ENCODE data around the gene HSPA12B. TPM values are rescaled to one million over a fixed set of nuclear protein-coding genes. Genes with fewer than 3 reads are reported as not detected.

The HSPA12B gene
- total and polyA plus RNA-seq, 9 of the 15 experiments (the other 6 are each of a cell fraction or from before 2014, with no cell fraction given): 0.03 to 0.07 TPM; not detected in 7

DNA sequence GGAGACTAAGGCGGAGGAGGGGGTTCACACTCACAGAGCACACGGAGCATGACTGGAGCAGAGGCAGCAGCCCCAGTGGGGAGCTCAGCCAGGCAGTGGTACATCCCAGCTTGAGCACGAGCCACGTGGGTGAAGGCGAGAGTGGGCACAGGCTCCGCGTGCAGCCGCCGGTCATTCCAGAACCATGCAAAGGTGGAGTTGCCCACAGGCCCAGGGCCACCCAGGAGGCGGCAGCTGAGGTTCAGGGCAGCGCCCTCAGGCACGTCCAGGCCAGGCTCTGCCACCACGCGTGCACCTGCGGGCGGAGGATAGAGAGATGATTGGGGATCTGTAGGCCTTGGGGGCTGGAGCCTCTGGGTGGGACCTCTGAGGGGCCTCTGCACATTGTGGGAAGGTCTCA is 41.2 kb upstream of the HSPA12B start:
- WGBS (ENCODE audit: insufficient coverage, low coverage, missing lambda C conversion rate): 46% methylated on average over 11 of the region's 16 CpGs
- Histone ChIP-seq H3K9ac (ENCODE audit: insufficient read depth in 1 of 2, low read depth in 2 of 2, low read length in 2 of 2) (no peak overlapping the region; a peak in 1 of 4 replicates), H3K9me1 (ENCODE audit: control insufficient read depth, insufficient read depth, low read length) (no peaks in the 10 kb centered on the region), H4K20me1 (replicated peaks; ENCODE audit: control insufficient read depth, insufficient read depth, low read length) (no peaks in the 10 kb centered on the region), H3K9me3 (replicated peaks; ENCODE audit: control insufficient read depth, insufficient read depth, low read depth, low read length) (no peaks in the 10 kb centered on the region), H2AFZ (ENCODE audit: low read depth, low read length) (no peak overlapping the region), H3K27me3 (ENCODE audit: control insufficient read depth in 2 of 2, insufficient read depth in 2 of 2, low read length in 2 of 2) (peaks cover 0 to 5% of the 10 kb centered on the region in 2 experiments; a peak in 3 of 5 replicates), H3K79me2 (ENCODE audit: control insufficient read depth, insufficient read depth, low read length) (no peaks in the 10 kb centered on the region), H3K36me3 (ENCODE audit: control insufficient read depth, insufficient read depth, low read length) (no peaks in the 10 kb centered on the region), H3K4me3 (no peak overlapping the region), H3K4me2 (ENCODE audit: insufficient read depth, low read length) (no peak overlapping the region), H3K4me1 (replicated peaks in 1 of 2; ENCODE audit: control insufficient read depth in 2 of 2, insufficient read depth in 2 of 2, low read length in 2 of 2) (peaks cover 0 to 26% of the 10 kb centered on the region in 2 experiments; a peak in 3 of 5 replicates), H3K27ac (ENCODE audit: extremely low read depth, low read depth, low read length) (no peak overlapping the region)
- BruUV-seq (replicated peaks): no TSS peak
- ChIA-PET CTCF (ENCODE audit: low intra/inter-chr PET ratio) (no interaction called here), POLR2A (no interaction called here)
- no peak for TF ChIP-seq PURB (CRISPR knock-in tag; IDR thresholded peaks at IDR 0.05; ENCODE audit: low read depth)
- TF ChIP-seq EHMT2 (IDR thresholded peaks at IDR 0.05): no peak
- FAIRE-seq (no peak), DNase-seq (ENCODE audit: extremely low read depth in 1 of 4, low spot score in 3 of 4) (no peak), ATAC-seq (no peak)
- intact Hi-C loops (cut with micrococcal nuclease): no loop called here
- in situ Hi-C loops (cut with MboI): no loop called here

DNA sequence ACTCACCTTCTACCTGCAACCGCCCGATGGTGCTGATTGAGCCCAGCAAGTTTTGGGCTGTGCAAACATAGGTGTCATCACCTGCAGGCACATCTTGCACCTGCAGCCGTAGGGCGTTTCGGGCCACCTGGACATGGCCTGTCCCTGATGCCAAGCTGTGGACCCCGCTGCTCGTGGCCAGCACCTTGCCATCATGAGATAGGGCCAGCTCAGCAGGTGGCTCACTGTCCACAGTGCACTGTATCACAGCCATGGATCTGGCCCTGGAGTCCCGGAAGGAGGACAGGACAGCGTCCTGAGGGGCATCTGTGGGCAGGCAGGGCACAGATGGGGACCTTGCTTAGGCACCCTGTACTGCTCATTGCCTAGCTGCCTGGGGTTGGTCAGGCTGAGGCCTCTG is 40.6 kb upstream of the HSPA12B start:
- in situ Hi-C loops (cut with MboI): no loop called here
- TF ChIP-seq GTF2E2 (tag; IDR thresholded peaks at IDR 0.05) (no peak), ZNF133 (CRISPR knock-in tag; IDR thresholded peaks at IDR 0.05) (no peak), SMAD4 (CRISPR knock-in tag; conservative IDR thresholded peaks at IDR 0.05) (no peak), SMARCB1 (IDR thresholded peaks at IDR 0.05; ENCODE audit: insufficient read length, low read depth) (no peak), PBX2 (CRISPR knock-in tag; IDR thresholded peaks at IDR 0.05; ENCODE audit: low read depth) (no peak), PBX2 (tag; conservative IDR thresholded peaks at IDR 0.05; ENCODE audit: low read depth) (no peak), ZBED1 (IDR thresholded peaks at IDR 0.05) (no peak), MIER1 (IDR thresholded peaks at IDR 0.05; ENCODE audit: low read depth) (no peak), EWSR1 (IDR thresholded peaks at IDR 0.05; ENCODE audit: borderline replicate concordance, low read depth, partially characterized antibody) (no peak)
- Histone ChIP-seq H3K9me3 (replicated peaks; ENCODE audit: control insufficient read depth, insufficient read depth, low read depth, low read length) (no peaks in the 10 kb centered on the region), H3K9me1 (ENCODE audit: control insufficient read depth, insufficient read depth, low read length) (no peaks in the 10 kb centered on the region), H3K36me3 (ENCODE audit: control insufficient read depth, insufficient read depth, low read length) (no peaks in the 10 kb centered on the region), H4K20me1 (replicated peaks; ENCODE audit: control insufficient read depth, insufficient read depth, low read length) (no peaks in the 10 kb centered on the region), H3K9ac (ENCODE audit: insufficient read depth in 1 of 2, low read depth in 2 of 2, low read length in 2 of 2) (no peak overlapping the region; a peak in 1 of 4 replicates), H3K4me3 (no peak overlapping the region), H3K27ac (ENCODE audit: extremely low read depth, low read depth, low read length) (no peak overlapping the region), H3K79me2 (ENCODE audit: control insufficient read depth, insufficient read depth, low read length) (no peaks in the 10 kb centered on the region), H2AFZ (ENCODE audit: low read depth, low read length) (no peak overlapping the region), H3K27me3 (ENCODE audit: control insufficient read depth in 2 of 2, insufficient read depth in 2 of 2, low read length in 2 of 2) (no peaks in the 10 kb centered on the region; a peak in 1 of 5 replicates), H3K4me2 (ENCODE audit: insufficient read depth, low read length) (no peak overlapping the region), H3K4me1 (replicated peaks in 1 of 2; ENCODE audit: control insufficient read depth in 2 of 2, insufficient read depth in 2 of 2, low read length in 2 of 2) (peaks cover 0 to 26% of the 10 kb centered on the region in 2 experiments; a peak in 3 of 5 replicates)
- DNase-seq (ENCODE audit: extremely low read depth in 1 of 4, low spot score in 3 of 4) (no peak), ATAC-seq (no peak), FAIRE-seq (no peak)
- intact Hi-C loops (cut with micrococcal nuclease): no loop called here
- CTCF ChIA-PET (ENCODE audit: low intra/inter-chr PET ratio): no interaction called here
- WGBS (ENCODE audit: insufficient coverage, low coverage, missing lambda C conversion rate): 23% methylated on average over 9 of the region's 9 CpGs
- BruUV-seq (replicated peaks): no TSS peak
- POLR2A ChIA-PET: no interaction called here

All from K562 (cell line).